IMR-90 (cell line): Measurements from ENCODE around the gene HS6ST2. TPM values are rescaled to one million over a fixed set of nuclear protein-coding genes. Genes with fewer than 3 reads are reported as not detected.

ENCODE experiments used
- ATAC-seq: fragments of 200-7000 bp; cut with Tn5 transposase; 2 replicates; pipeline ENCODE4 v1.9.1; 2020; ENCODE audit warnings: low read depth, mild to moderate bottlenecking, moderate library complexity
- BruUV-seq: library from RNA; stranded (reverse); fragments of 400-500 nt; replicated peaks from 2 replicates; lab custom pipeline; 2021; lab: Mats Ljungman, UMichigan
- CTCF ChIA-PET: fragments of 300-600 bp; formaldehyde crosslinking; extraction: SDS; loops from one replicate; lab custom pipeline; 2021; ENCODE audit warnings: antibody characterized with exemption; lab: Yijun Ruan, JAX
- POLR2A ChIA-PET: fragments of 300-600 bp; sonication (Branson Sonifier 250); formaldehyde crosslinking; loops from one replicate; lab custom pipeline; 2022; ENCODE audit warnings: antibody characterized with exemption; ENCODE audit not compliant: unreplicated experiment; lab: Charles Lee
- DNase-seq: peaks from one replicate; pipeline ENCODE4 v3.0.0; 2013
- H2AFZ ChIP-seq: replicated peaks from 2 replicates; pipeline ENCODE3; 2013; ENCODE audit warnings: low read length, mild to moderate bottlenecking; ENCODE audit not compliant: poor library complexity
- H2AK5ac ChIP-seq: 2 replicates; pipeline ENCODE4 v1.6.1; 2013; ENCODE audit warnings: low read depth, low read length, inconsistent platforms
- H2AK9ac ChIP-seq: replicated peaks from 2 replicates; pipeline ENCODE3; 2013; ENCODE audit warnings: mild to moderate bottlenecking, low read depth, low read length, moderate library complexity; ENCODE audit not compliant: poor library complexity
- H2BK120ac ChIP-seq: 2 replicates; pipeline ENCODE4 v1.6.1; 2013; ENCODE audit warnings: low read depth, low read length, inconsistent platforms
- H2BK15ac ChIP-seq: 3 replicates; pipeline ENCODE4 v1.6.1; 2013; ENCODE audit warnings: low read depth, low read length, inconsistent platforms
- H2BK20ac ChIP-seq: 2 replicates; pipeline ENCODE4 v1.6.1; 2013; ENCODE audit warnings: low read depth, mild to moderate bottlenecking, inconsistent platforms, low read length, moderate library complexity
- H2BK5ac ChIP-seq: 2 replicates; pipeline ENCODE4 v1.6.1; 2013; ENCODE audit warnings: mild to moderate bottlenecking, low read depth, low read length, inconsistent platforms; ENCODE audit not compliant: poor library complexity, severe bottlenecking
- H3K14ac ChIP-seq: replicated peaks from 2 replicates; pipeline ENCODE4 v1.6.1; 2013; ENCODE audit warnings: low read depth, low read length, inconsistent platforms
- H3K18ac ChIP-seq: 2 replicates; pipeline ENCODE4 v1.6.1; 2013; ENCODE audit warnings: low read depth, low read length, control low read depth
- H3K23ac ChIP-seq: 2 replicates; pipeline ENCODE4 v1.6.1; 2013; ENCODE audit warnings: low read depth, low read length, inconsistent platforms
- H3K27ac ChIP-seq: 2 replicates; pipeline ENCODE4 v1.5.1; 2013; ENCODE audit warnings: mild to moderate bottlenecking, control low read depth, low read length; ENCODE audit not compliant: insufficient read depth
- H3K27me3 ChIP-seq: 2 replicates; pipeline ENCODE4 v1.6.1; 2013; ENCODE audit warnings: low read length; ENCODE audit not compliant: control insufficient read depth, insufficient read depth
- H3K36me3 ChIP-seq: 2 replicates; pipeline ENCODE4 v1.6.1; 2013; ENCODE audit warnings: low read length, mixed read lengths; ENCODE audit not compliant: control insufficient read depth, insufficient read depth
- H3K4ac ChIP-seq: 2 replicates; pipeline ENCODE4 v1.6.1; 2013; ENCODE audit warnings: low read depth, low read length, inconsistent platforms
- H3K4me1 ChIP-seq: 2 replicates; pipeline ENCODE4 v1.6.1; 2013; ENCODE audit warnings: low read length, mixed read lengths; ENCODE audit not compliant: control insufficient read depth, insufficient read depth
- H3K4me2 ChIP-seq: 2 replicates; pipeline ENCODE4 v1.6.1; 2013; ENCODE audit warnings: low read depth, mild to moderate bottlenecking, control low read depth, low read length, moderate library complexity
- H3K4me3 ChIP-seq: 2 replicates; pipeline ENCODE4 v1.5.1; 2013; ENCODE audit warnings: low read depth, mild to moderate bottlenecking, control low read depth, low read length, moderate library complexity; ENCODE audit not compliant: insufficient read depth
- H3K56ac ChIP-seq: 2 replicates; pipeline ENCODE4 v1.6.1; 2013; ENCODE audit warnings: low read length, inconsistent platforms; ENCODE audit not compliant: insufficient read depth; ENCODE audit errors: extremely low read depth
- H3K79me1 ChIP-seq, 2 experiments: 2 replicates each; pipeline ENCODE4 v1.6.1; 2013; ENCODE audit warnings: low read length in 2 of 2, inconsistent platforms in 1 of 2, low read depth in 1 of 2
- H3K9ac ChIP-seq: 2 replicates; pipeline ENCODE4 v1.6.1; 2013; ENCODE audit warnings: low read depth, low read length, control low read depth
- H3K9me1 ChIP-seq: 2 replicates; pipeline ENCODE4 v1.6.1; 2013; ENCODE audit warnings: low read length, inconsistent platforms; ENCODE audit not compliant: insufficient read depth
- H3K9me3 ChIP-seq: 2 replicates; pipeline ENCODE4 v1.6.1; 2013; ENCODE audit warnings: low read length; ENCODE audit not compliant: control insufficient read depth, insufficient read depth
- H4K20me1 ChIP-seq: 2 replicates; pipeline ENCODE4 v1.6.1; 2013; ENCODE audit warnings: low read length, inconsistent platforms; ENCODE audit not compliant: insufficient read depth
- H4K5ac ChIP-seq: 2 replicates; pipeline ENCODE4 v1.6.1; 2013; ENCODE audit warnings: mild to moderate bottlenecking, low read depth, low read length, control low read depth
- H4K8ac ChIP-seq, 2 experiments: 2 replicates each; pipeline ENCODE4 v1.6.1; 2013; ENCODE audit warnings: low read depth in 2 of 2, low read length in 2 of 2, control low read depth in 1 of 2, inconsistent platforms in 1 of 2
- H4K91ac ChIP-seq: 2 replicates; pipeline ENCODE4 v1.6.1; 2013; ENCODE audit warnings: low read depth, low read length, inconsistent platforms; ENCODE audit not compliant: insufficient read depth
- RAD21 ChIP-seq: IDR thresholded peaks from 2 replicates; pipeline ENCODE4 v1.6.1; 2012; ENCODE audit warnings: low read length, improper control_type of control experiment
- WGBS, 2 experiments: methylation state at CpG; one replicate each; pipeline versions ENCODE4 v1.1.5 to v1.1.7; 2013; ENCODE audit warnings: missing lambda C conversion rate in 2 of 2; ENCODE audit not compliant: insufficient read length in 1 of 2; ENCODE audit errors: extremely low coverage in 2 of 2; 5-methylcytosine and 5-hydroxymethylcytosine counted together
- dilution Hi-C: fragments of 300-500 bp; cut with HindIII; formaldehyde crosslinking; loops from one replicate; pipeline ENCODE4 v1.14.3; 2018; ENCODE audit warnings: low sequenced_read_pairs; ENCODE audit not compliant: unreplicated experiment
- in situ Hi-C: fragments of 300-500 bp; cut with MboI; formaldehyde crosslinking; loops from 3 replicates; pipeline ENCODE4 v1.14.3; 2019; ENCODE audit warnings: low sequenced_read_pairs, inconsistent platforms, mixed read lengths
- intact Hi-C: fragments of 100-400 bp; cut with micrococcal nuclease; formaldehyde crosslinking; loops from 2 replicates; pipeline ENCODE4 v1.10.0; 2022
- polyA plus RNA-seq, 3 experiments: library from polyadenylated mRNA; depleted of rRNA; stranded (reverse); fragments of >200 nt; gene quantifications; 2 replicates each; pipeline ENCODE4 v1.2.3, GENCODE V29; 2012; ENCODE audit warnings: low replicate concordance in 1 of 3
- total RNA-seq: library from RNA; depleted of rRNA; stranded (reverse); fragments of >200 nt; gene quantifications from 2 replicates; pipeline ENCODE4 v1.2.3, GENCODE V29; 2012

HS6ST2 gene
- total and polyA plus RNA-seq, 2 of the 4 experiments (the other 2 are of a cell fraction): not detected

- H3K18ac ChIP-seq: no peak overlapping the region
- H2AK5ac ChIP-seq: no peak overlapping the region
- no peak overlapping the region for H4K5ac ChIP-seq
- dilution Hi-C loops (no loop called here), intact Hi-C loops (loop anchor here (10.0 kb wide), 1 partner anchor 887 kb away; no protein-coding TSS in a partner anchor), in situ Hi-C loops (no loop called here)
- H4K8ac ChIP-seq: no peak overlapping the region
- H4K91ac ChIP-seq: no peak overlapping the region
- TF ChIP-seq RAD21: no peak
- no peak overlapping the region for H2AFZ ChIP-seq
- 0% methylated on average over 2 of the region's 4 CpGs; no CpG with 5 or more reads in 1 of the 2 experiments for WGBS, 2 experiments
- POLR2A ChIA-PET: no interaction called here
- BruUV-seq: no TSS peak
- no peak overlapping the region for H3K4me3 ChIP-seq
- H2BK15ac ChIP-seq: no peak overlapping the region
- no peak overlapping the region for H3K27ac ChIP-seq
- H3K27me3 ChIP-seq: peaks cover 8% of the 10 kb centered on the region
- no peaks in the 10 kb centered on the region for H3K9me1 ChIP-seq
- no peak overlapping the region for H3K56ac ChIP-seq
- no peak overlapping the region for H2AK9ac ChIP-seq
- H2BK5ac ChIP-seq: no peak overlapping the region
- H3K9me3 ChIP-seq: no peaks in the 10 kb centered on the region
- H3K4me1 ChIP-seq: peaks cover 1% of the 10 kb centered on the region; the same call in 1 of the 2 replicates
- no peaks in the 10 kb centered on the region for H3K36me3 ChIP-seq
- no peaks in the 10 kb centered on the region for H4K20me1 ChIP-seq
- DNase-seq (peak; percentile 35), ATAC-seq (peak; percentile 57)
- H3K4me2 ChIP-seq: no peak overlapping the region
- H3K9ac ChIP-seq: no peak overlapping the region
- H2BK20ac ChIP-seq: no peak overlapping the region
- H2BK120ac ChIP-seq: no peak overlapping the region
- no peak overlapping the region for H3K14ac ChIP-seq
- H3K23ac ChIP-seq: no peak overlapping the region
- H3K79me1 ChIP-seq: no peaks in the 10 kb centered on the region
- CTCF ChIA-PET: no interaction called here
- H3K4ac ChIP-seq: no peak overlapping the region
These were observed 336.3 kb downstream of the HS6ST2 start for GRCh38 chrX:132622130-132622529.
